OCI-LY1 (cell line): ENCODE measurements around the gene TIAL1.

Experiments
- H2AFZ ChIP-seq: fragments of 200-600 bp; sonication (generic), shearing (Covaris generic); 2 replicates; pipeline ENCODE4 v1.6.0; 2014; ENCODE audit warnings: antibody characterized with exemption, mild to moderate bottlenecking, low read length
- H3F3A ChIP-seq: fragments of 200-600 bp; sonication (generic), shearing (Covaris generic); 2 replicates; pipeline ENCODE4 v1.6.0; 2014; ENCODE audit warnings: mild to moderate bottlenecking, antibody characterized with exemption, low read length, moderate library complexity; ENCODE audit not compliant: insufficient read depth
- H3K27ac ChIP-seq: fragments of 200-600 bp; sonication (generic); 2 replicates; pipeline ENCODE4 v1.5.1; 2014; ENCODE audit warnings: low read length, mixed run types, mild to moderate bottlenecking, low read depth; ENCODE audit not compliant: poor library complexity, severe bottlenecking
- H3K27me3 ChIP-seq: fragments of 200-600 bp; sonication (generic); 2 replicates; pipeline ENCODE4 v1.6.0; 2014; ENCODE audit warnings: antibody characterized with exemption, mild to moderate bottlenecking, low read length, moderate library complexity; ENCODE audit not compliant: insufficient read depth
- H3K36me3 ChIP-seq: fragments of 200-600 bp; sonication (generic); 2 replicates; pipeline ENCODE4 v1.6.1; 2014; ENCODE audit warnings: mild to moderate bottlenecking, antibody characterized with exemption, low read length, moderate library complexity, mixed read lengths; ENCODE audit not compliant: insufficient read depth
- H3K4me1 ChIP-seq: fragments of 200-600 bp; sonication (generic); 2 replicates; pipeline ENCODE4 v1.5.1; 2014; ENCODE audit warnings: mild to moderate bottlenecking, low read length, moderate library complexity; ENCODE audit not compliant: insufficient read depth, severe bottlenecking
- H3K4me2 ChIP-seq: fragments of 200-600 bp; sonication (generic), shearing (Covaris generic); 2 replicates; pipeline ENCODE4 v1.6.1; 2014; ENCODE audit warnings: low read length
- H3K4me3 ChIP-seq: fragments of 200-600 bp; sonication (generic); 2 replicates; pipeline ENCODE4 v1.5.1; 2014; ENCODE audit warnings: low read length, low read depth, mild to moderate bottlenecking, mixed read lengths; ENCODE audit not compliant: poor library complexity, severe bottlenecking
- H3K79me2 ChIP-seq: fragments of 200-600 bp; shearing (Covaris generic); 2 replicates; pipeline ENCODE4 v1.6.1; 2016; ENCODE audit warnings: mixed run types, low read length, mixed read lengths; ENCODE audit not compliant: insufficient read depth
- H3K9ac ChIP-seq: fragments of 200-600 bp; sonication (generic), shearing (Covaris generic); 2 replicates; pipeline ENCODE4 v1.6.1; 2014; ENCODE audit warnings: mild to moderate bottlenecking, low read length, mixed read lengths
- H3K9me2 ChIP-seq: fragments of 200-600 bp; sonication (generic), shearing (Covaris generic); 2 replicates; pipeline ENCODE4 v1.6.1; 2014; ENCODE audit warnings: low read depth, mild to moderate bottlenecking, low read length, mixed read lengths
- H3K9me3 ChIP-seq: fragments of 200-600 bp; shearing (Covaris generic); 2 replicates; pipeline ENCODE4 v1.6.1; 2014; ENCODE audit warnings: low read length, mixed read lengths
- H4K20me1 ChIP-seq: fragments of 200-600 bp; sonication (generic), shearing (Covaris generic); 2 replicates; pipeline ENCODE4 v1.6.0; 2016; ENCODE audit warnings: mild to moderate bottlenecking, low read length; ENCODE audit not compliant: insufficient read depth
- EZH2 ChIP-seq: fragments of 200-600 bp; sonication (generic), shearing (Covaris generic); IDR thresholded peaks from 2 replicates; pipeline ENCODE4 v1.8.0; 2017; ENCODE audit warnings: borderline replicate concordance, mixed run types, mild to moderate bottlenecking, antibody characterized with exemption, low read length, moderate library complexity, mixed read lengths
- TF ChIP-seq, protein P1 (sequence below): fragments of 200-600 bp; sonication (generic), shearing (Covaris generic); IDR thresholded peaks from 2 replicates; pipeline ENCODE4 v1.5.1; 2017; ENCODE audit warnings: mild to moderate bottlenecking, antibody characterized with exemption, low read length, moderate library complexity, mixed read lengths

Gene TIAL1

DNA sequence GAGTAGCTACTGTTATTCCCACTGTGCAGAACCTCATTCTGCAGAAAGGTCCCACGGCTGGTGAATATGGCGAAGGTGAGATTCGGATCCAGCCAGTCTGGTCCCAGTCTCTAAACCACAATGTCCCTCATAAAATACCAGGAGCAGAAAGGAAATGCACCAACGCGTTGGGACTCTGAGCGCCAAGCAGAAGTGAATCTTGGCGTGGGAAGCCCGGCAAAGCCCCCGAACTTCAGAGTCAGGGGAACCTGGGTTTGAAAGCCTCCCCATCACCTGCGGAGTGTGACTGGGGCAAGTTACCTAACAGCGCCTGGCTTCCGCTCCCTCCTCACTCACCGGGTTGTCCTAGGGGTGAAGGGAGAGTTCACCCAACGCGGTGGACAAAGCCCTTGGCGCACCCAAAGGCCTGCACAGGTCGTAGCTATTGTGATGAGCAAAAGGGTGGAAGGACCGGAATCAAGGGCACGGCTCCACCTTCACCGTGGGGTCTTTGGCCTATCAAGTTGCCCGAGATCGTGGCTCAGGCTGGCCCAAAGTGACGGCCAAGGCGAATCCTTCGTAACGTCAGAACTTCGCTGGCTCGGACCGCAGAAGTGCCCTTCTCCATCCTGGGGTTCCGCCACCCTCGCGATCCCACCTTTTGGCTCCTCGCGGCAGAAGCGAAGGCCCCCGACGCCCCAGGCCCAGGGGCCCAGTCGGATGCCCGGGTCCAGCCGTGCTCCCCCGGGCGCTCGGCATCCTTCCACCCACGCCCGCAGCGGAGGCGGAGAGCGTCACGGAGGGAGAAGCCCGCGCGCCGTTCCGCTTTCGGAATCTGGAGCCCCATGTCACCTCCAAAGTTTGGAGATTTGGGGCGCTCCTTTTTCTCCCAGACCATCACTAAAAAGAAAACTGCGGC, 55.1 kb downstream of the TIAL1 start:
- H3K27ac ChIP-seq = no peak overlapping the region
- no peak overlapping the region for H2AFZ ChIP-seq

DNA sequence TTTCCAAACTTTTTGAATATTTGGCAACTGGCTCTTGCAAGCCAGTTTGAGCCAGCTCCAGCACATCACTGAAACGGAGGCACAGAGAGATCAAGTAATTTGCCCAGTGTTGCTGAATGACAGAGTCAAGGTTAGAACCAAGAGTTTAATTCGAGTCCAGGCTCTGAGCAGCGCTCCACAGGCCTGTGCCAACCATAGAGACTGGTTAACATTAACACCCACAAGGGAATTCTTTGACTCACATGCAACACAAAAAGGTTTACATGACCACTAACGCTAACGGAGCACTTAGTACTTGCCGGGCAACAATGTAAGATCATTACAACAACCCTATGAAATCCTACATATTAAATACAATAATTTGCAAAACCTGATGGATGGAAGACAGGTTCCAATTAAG, 55.7 kb downstream of the TIAL1 start:
- no peaks in the 10 kb centered on the region for H3K36me3 ChIP-seq
- no peak overlapping the region for H2AFZ ChIP-seq
- no peaks in the 10 kb centered on the region for H3K4me1 ChIP-seq
- no peaks in the 10 kb centered on the region; the same call in 1 of the 2 replicates for H3K27me3 ChIP-seq
- H3K4me3 ChIP-seq = no peak overlapping the region
- no peak overlapping the region for H3K9ac ChIP-seq
- H3K27ac ChIP-seq = no peak overlapping the region
- H4K20me1 ChIP-seq = no peaks in the 10 kb centered on the region
- no peaks in the 10 kb centered on the region for H3K9me3 ChIP-seq
- H3K79me2 ChIP-seq = no peaks in the 10 kb centered on the region
- H3K9me2 ChIP-seq = no peaks in the 10 kb centered on the region
- no peaks in the 10 kb centered on the region for H3F3A ChIP-seq
- H3K4me2 ChIP-seq = no peak overlapping the region
- no peak for TF ChIP-seq EZH2

More for the DNA sequence above, 55.1 kb downstream of the TIAL1 start:
- Histone ChIP-seq H3K4me1 (no peaks in the 10 kb centered on the region), H3K36me3 (no peaks in the 10 kb centered on the region), H3K9me3 (no peaks in the 10 kb centered on the region), H3K4me2 (peak overlapping the region; percentile 74), H3K9ac (peak overlapping the region; percentile 44; the same call in 1 of the 2 replicates), H3K9me2 (no peaks in the 10 kb centered on the region), H3K79me2 (no peaks in the 10 kb centered on the region), H4K20me1 (no peaks in the 10 kb centered on the region), H3F3A (no peaks in the 10 kb centered on the region), H3K4me3 (peak overlapping the region; percentile 61), H3K27me3 (no peaks in the 10 kb centered on the region; the same call in 1 of the 2 replicates)
- TF ChIP-seq, protein P1, sequence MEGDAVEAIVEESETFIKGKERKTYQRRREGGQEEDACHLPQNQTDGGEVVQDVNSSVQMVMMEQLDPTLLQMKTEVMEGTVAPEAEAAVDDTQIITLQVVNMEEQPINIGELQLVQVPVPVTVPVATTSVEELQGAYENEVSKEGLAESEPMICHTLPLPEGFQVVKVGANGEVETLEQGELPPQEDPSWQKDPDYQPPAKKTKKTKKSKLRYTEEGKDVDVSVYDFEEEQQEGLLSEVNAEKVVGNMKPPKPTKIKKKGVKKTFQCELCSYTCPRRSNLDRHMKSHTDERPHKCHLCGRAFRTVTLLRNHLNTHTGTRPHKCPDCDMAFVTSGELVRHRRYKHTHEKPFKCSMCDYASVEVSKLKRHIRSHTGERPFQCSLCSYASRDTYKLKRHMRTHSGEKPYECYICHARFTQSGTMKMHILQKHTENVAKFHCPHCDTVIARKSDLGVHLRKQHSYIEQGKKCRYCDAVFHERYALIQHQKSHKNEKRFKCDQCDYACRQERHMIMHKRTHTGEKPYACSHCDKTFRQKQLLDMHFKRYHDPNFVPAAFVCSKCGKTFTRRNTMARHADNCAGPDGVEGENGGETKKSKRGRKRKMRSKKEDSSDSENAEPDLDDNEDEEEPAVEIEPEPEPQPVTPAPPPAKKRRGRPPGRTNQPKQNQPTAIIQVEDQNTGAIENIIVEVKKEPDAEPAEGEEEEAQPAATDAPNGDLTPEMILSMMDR = no peak
- no peak for TF ChIP-seq EZH2

DNA sequence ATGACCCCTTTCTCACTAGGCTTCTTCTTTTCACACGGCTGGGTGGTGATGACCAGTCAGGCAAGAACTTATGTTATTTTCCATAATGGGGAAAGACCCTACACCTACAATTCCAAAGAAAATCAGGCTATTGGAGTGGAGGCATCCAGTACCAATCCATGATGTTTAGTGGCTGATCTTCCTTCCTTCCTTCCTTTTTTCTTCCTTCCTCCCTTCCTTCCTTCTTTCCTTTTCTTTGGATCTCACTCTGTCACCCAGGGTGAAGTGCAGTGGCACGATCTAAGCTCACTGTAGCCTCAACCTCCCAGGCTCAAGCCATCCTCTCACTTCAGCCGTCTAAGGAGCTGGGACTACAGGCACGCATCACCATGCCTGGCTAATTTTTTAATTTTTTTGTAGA, 56.7 kb downstream of the TIAL1 start:
- no peak overlapping the region for H3K4me2 ChIP-seq
- H4K20me1 ChIP-seq = no peaks in the 10 kb centered on the region
- H3K9me3 ChIP-seq = no peaks in the 10 kb centered on the region
- no peaks in the 10 kb centered on the region for H3F3A ChIP-seq
- H2AFZ ChIP-seq = no peak overlapping the region
- H3K4me3 ChIP-seq = no peak overlapping the region
- H3K9me2 ChIP-seq = no peaks in the 10 kb centered on the region
- H3K79me2 ChIP-seq = no peaks in the 10 kb centered on the region
- no peak overlapping the region for H3K9ac ChIP-seq
- no peak overlapping the region for H3K27ac ChIP-seq
- no peaks in the 10 kb centered on the region; the same call in 1 of the 2 replicates for H3K27me3 ChIP-seq
- no peaks in the 10 kb centered on the region for H3K4me1 ChIP-seq
- TF ChIP-seq, protein P1 = no peak
- TF ChIP-seq EZH2 = no peak
- no peaks in the 10 kb centered on the region for H3K36me3 ChIP-seq
